ENCODE results near the gene ATP2A3.

Gene ATP2A3

GRCh38 chr17:3907483-3908216 lies 56.6 kb downstream of the ATP2A3 start:
- no peak for DNase-seq

- no peak for DNase-seq
Observed at GRCh38 chr17:3906881-3907280, 57.4 kb downstream of the ATP2A3 start.

DNA sequence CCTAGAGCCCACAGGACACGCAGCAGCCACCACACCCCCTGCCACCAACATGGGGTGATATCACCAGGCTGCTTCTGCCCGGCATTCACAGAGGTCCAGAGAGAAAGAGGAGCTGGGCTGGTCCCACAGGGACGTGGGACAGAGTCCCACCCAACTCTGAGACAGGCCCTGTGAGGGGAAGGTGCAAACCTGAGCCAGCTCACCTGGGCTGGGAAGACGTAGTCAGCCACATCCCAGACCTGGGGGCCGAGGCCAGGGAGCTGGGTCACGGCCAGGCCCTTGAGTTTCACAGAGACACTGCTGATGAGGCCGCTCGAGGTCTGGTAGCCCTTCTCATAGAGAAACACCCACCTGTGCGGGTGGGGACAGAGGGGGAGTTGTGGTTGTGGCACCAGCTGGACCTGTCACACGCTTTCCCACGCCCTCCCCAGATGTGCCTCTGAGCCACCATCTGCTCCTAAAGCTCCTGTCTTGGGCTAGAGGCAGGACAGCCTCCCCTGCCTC lies 59.2 kb downstream of the ATP2A3 start:
- DNase-seq = no peak

DNA sequence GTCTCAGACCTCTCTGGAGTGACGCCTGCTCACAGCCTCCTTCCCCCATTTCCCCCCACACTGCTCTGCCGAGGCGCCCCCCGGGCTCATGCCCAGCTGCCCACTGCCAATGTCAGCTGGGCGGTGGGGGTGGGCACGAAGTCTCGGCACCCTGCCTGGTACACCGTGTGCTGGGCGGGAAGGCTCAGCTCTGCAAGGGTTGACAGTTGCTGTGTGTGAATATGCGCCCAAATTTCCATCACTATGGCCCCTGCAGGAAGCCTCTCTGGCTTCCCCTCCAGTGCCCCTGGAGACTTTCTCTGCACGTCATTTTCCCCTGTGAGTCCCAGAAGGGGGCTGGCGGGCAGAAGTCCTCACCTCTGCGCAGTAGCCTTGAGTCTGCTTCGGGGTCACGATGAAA lies 59.7 kb downstream of the ATP2A3 start:
- no peak for DNase-seq

DNA sequence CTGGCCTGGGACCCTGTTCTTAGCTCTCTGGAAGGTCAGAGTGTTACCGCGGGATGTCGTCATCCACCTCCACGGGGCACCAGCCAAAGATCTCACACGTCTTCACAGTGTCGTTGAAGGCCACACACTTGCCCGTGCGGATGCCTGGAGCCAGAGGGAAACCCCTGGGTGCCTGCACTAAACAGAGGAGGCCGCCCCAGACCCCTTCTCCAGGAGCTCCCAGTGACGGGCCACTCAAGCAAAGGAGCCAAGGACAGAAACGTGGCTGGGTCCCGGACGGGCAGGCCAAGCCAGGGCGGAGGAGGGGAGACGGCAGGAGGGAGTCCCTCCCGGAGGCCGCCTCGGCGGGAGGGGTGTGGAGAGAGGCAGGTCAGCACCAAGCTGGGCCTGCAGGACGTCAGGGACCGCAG lies 60.4 kb downstream of the ATP2A3 start:
- no peak for DNase-seq

GRCh38 chr17:3903051-3903825 lies 61.0 kb downstream of the ATP2A3 start:
- no peak for DNase-seq

DNA sequence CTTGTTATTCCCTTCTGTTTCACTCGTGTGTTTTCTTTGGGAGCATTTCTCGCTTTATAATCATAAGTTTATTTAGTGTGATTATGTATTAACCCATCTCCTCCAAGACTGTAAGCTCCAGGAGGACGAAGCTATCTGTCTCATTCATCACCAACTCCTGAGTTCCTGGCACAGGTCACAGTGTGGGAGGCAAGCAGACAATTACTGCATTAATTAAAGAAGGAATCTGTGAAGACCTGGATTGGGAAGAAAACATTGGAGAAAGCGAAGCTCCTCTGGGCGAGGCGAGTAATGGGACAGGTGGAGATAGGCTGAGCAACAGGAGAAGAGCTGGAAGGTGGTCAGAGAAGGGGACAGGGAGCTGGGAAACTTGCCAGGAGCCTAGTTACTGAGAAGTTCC lies 63.6 kb downstream of the ATP2A3 start:
- DNase-seq = no peak

DNA sequence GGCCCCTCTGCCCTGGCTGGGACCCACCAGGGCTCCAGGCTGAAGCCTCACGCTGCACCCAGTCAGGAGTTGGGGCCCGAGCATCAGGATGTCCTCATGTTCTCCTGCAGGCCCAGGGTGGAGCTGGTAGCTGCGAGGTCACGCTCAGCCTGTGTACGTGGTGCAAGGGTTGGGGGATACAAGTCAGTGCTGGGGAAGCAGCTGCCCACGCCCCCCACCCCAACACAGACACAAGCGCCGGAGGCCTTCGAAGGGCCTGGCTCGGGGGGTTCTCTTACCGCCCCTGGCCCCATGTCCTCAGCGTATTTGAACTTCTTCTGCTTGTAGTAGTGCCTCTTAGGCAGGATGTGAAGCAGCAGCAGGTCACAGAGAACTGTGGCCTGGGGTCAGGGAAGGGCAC lies 66.5 kb downstream of the ATP2A3 start:
- no peak for DNase-seq

GRCh38 chr17:3896968-3897235 lies 67.3 kb downstream of the ATP2A3 start:
- DNase-seq = no peak

DNA sequence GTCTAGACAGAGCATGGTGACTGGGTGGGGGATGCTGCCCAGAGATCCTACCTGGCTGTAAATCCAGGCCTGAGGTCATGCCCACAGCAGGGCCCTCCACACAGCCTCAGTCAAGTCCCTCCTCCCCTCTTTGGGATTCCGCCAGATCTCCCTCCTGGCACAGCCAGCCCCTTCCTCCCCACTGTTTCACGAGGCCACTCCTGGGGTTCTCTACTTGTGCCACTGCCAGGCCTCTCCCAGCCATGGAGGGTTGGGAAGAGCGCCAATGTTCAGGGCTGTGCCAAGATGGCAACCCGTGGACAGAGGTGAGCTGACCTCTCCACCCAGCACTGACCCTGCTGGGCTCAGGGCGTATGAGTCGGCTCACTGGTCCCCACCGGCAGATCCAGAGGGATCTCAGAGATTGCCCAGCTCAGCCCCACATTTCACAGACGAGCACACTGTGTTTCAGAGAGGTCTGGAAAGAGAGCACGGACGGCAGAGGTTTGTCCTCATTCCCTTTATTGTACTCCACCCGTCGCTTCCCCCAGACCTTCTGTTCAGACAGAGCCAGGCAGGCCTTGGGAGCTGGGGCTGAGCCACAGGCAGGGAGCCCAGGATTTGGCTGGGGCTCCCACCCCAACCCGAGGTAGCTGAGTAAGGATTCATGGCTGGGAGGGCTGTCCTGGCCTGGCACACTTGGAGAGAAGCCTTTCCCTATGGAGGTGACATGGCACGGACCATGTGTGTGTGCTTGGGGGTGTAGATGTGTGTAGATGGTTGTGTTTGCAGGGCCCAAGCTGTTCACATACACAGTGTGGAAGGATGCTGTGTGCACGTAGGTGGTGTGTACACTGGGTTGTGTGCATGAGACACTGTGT lies 67.9 kb downstream of the ATP2A3 start:
- peak; percentile 74 for DNase-seq

DNA sequence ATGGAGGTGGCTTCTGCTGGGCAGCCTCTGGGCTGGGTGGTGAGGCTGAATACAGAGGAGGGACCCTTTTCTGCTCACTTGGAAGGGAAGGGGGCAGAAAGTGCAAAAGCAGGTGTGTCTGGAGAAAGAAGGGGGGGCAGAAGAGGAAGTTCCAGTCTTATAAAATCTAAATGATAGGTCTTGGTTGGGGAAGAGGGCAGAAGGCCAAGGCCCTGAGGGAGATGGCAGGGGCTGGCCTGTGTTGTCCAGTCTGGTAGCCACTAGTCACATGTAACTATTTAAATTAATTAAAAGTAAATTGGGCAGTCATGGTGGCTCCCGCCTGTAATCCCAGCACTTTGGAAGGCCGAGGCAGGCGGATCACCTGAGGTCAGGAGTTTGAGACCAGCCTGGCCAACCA lies 68.9 kb downstream of the ATP2A3 start:
- DNase-seq = no peak

DNA sequence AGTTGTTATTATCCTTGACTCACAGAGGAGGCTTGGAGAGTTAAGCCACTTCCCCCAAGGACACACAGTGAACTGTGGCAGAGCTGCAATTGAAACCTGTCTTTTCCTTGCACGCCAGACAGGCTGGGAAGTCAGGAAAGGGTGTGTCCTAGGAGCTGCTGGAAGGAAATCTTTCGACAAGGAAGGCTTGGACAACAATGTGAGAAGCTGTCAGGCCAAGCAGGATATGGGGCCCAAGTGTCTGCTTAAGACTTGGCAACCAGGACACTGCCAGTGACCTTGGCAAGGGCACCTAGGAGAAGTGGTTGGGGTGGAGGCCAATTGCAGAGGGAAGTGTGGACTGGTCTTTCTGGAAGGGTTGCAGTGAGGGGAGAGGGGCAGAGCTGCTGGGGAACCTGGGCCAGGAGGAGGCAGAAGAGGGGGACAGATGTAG lies 69.3 kb downstream of the ATP2A3 start:
- DNase-seq = no peak

- DNase-seq = no peak
Observed at GRCh38 chr17:3894188-3894587, 70.0 kb downstream of the ATP2A3 start.

- DNase-seq = no peak
Observed at GRCh38 chr17:3893720-3894116, 70.5 kb downstream of the ATP2A3 start.

- peak; percentile 68 for DNase-seq
Observed at GRCh38 chr17:3893003-3893719, 71.1 kb downstream of the ATP2A3 start, which contains the start of gene CAMKK1. Gene CAMKK1, minus strand, starts transcription at chr17:3893053. Its CDS starts 7,366 bp downstream, at chr17:3885687.

DNA sequence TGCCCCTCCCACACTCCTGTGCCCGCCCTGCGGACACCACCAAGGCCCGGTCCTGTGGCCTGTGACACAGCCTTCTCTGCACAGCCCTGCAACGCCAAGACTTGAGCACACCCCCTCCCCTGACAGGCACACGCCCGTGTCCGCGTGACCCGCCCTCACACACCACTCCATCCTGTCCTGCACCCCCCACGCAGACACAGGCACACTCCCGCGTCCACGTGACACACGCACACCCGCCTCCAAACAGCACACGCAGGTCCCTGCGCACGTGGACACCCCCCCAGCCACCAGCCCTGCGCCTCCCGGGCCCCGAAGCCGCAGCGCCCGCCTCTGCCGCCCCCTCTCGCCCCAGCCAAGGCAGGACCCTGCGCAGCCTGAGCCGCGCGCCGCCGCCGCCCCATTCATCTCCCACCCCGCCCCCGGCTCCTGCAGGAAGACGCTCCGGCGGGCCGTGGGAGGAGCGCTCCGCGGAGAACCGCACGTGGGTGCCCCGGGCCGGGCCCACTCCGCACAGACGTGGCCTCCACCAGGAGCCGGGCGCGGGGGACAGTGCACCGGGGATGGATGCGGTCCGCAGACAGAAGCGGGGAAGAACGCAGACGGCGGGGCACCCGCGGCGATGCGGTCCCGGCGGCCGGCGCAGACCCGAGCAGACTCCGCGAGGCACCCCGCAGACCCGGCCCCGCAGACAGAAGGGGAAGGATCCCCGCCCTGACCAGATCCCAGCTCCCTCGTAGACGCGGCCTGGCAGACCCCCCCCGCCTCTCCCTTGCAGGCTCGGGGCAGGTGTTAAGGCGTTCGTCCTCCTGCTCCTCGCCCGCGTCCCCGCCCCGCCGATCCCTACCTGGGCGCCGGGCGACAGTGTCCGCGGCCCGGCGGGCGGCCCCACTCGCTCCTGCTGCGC lies 71.9 kb downstream of the ATP2A3 start:
- DNase-seq = no peak

DNA sequence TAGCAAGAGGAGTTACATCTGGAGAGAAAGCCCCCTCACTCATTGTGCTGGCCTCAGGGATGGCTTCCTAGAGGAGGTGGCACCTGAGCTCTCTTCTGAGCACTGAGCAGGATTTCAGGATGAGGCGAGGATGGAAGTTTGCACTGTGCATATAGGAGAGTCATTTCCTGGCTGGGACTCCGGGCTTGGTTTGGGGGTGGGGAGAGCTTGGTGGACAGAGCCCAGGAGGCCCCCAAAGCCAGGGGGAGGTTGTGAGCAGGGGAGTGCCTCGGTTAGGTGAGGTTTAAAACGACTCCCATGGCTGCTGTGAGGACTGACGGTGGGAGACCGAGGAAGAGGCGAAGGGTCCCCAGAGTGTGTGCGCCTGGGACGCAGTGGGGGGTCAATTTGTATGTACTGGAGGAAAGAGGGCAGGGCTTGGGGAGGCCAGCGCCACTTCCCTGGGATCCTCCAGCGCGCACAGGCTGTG lies 72.6 kb downstream of the ATP2A3 start:
- DNase-seq = no peak

- DNase-seq = no peak
Observed at GRCh38 chr17:3890878-3891219, 73.4 kb downstream of the ATP2A3 start.

DNA sequence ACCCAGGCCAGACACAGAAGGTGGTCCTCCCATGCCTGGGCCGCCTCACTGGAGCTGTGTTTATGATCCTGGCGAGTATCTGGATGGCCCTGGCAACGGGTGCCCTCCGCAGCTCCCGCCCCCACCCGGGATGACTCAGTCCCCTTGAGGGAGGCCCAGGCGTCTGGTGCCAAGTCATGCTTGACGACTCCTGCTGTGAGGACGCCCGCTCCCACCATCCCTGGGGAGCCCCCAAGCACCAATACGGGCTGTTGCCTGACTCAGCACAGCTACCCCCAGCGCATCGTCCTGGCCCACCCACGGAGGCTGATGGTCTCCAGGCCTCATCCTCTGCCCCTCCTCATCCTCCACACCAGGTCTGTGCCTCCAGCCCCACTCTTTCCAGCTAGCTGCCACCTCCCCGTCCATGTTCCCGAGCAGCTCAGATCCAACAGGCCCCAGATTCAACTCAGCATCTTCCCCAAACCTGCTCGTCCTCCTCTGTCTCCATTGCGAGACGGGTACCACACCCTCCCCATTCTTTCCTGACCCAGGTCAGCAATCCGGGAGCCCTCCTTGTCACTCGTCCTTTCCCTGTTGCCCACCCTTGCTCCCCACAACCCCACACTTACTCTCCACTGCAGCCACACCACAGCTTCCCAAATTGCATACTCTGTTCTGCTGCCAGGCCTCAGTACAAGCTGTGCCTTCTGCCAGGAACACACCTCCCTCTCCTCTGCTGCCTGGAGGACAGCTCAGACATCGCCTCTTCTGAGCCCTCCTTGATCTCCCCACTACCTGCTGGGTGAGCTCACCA lies 74.0 kb downstream of the ATP2A3 start:
- peak; percentile 53 for DNase-seq

- no peak for DNase-seq
Observed at GRCh38 chr17:3889325-3890012, 74.8 kb downstream of the ATP2A3 start.

Data from NCI-H446 treated with DMSO at 0.1 percent for 48 hours (cell line).